ENCODE measurements around the gene IFNA2.
A peak's percentile ranks its signal among the peaks of the same experiment; 100 is the strongest.

IFNA2 gene

DNA sequence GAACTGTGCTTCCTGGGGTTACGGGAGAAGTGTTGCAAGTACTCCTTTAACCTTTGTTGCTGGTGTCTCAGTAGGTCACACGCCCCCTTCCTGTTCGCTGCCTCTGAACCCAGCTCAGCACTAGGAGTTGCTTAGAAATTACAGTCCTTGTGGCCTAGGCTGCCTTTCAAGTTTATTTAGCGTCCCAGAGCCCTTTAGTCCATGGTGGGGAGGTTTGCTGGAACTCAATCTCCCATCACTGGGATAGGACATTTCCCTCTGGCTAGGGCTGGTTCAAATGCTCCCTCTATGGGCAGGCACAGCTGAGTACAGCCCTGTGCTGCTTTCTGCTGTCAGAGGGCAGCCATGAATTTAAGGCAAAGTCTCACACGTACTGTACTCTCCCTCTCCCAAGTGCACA lies 28.4 kb upstream of the IFNA2 start:
- whole genome bisulfite sequencing (ENCODE audit: extremely low coverage, insufficient coverage, insufficient read length), result no CpG with 5 or more reads among the region's 5 CpGs
- Histone ChIP-seq H4K12ac (ENCODE audit: low read depth, low read length) (no peak overlapping the region), H3K27me3 (ENCODE audit: insufficient read depth, low read length) (no peaks in the 10 kb centered on the region), H3K79me2 (ENCODE audit: control insufficient read depth, insufficient read depth, low read length, poor library complexity) (no peaks in the 10 kb centered on the region), H2BK5ac (ENCODE audit: low read depth, low read length, poor library complexity) (no peak overlapping the region), H2AK5ac (ENCODE audit: low read length) (no peak overlapping the region), H2BK12ac (ENCODE audit: low read length) (no peak overlapping the region), H2BK120ac (ENCODE audit: insufficient read depth, low read length, poor library complexity) (no peak overlapping the region), H3K9me3 (ENCODE audit: insufficient read depth, low read depth, low read length) (no peaks in the 10 kb centered on the region), H3K36me3 (ENCODE audit: control insufficient read depth in 1 of 2, insufficient read depth in 2 of 2, low read length in 2 of 2) (no peaks in the 10 kb centered on the region), H3K18ac (ENCODE audit: low read length) (no peak overlapping the region), H3K23ac (ENCODE audit: low read length) (no peak overlapping the region), H2AFZ (ENCODE audit: insufficient read depth, low read length, poor library complexity) (no peak overlapping the region), H3K9ac (ENCODE audit: low read length) (no peak overlapping the region), H4K8ac (ENCODE audit: low read depth, low read length) (no peak overlapping the region), H4K91ac (ENCODE audit: low read depth, low read length) (no peak overlapping the region), H3K4me2 (ENCODE audit: low read length) (no peak overlapping the region), H3K27ac (ENCODE audit: low read depth, low read length) (no peak overlapping the region), H3K79me1 (ENCODE audit: low read length) (no peaks in the 10 kb centered on the region), H3K4me1 (ENCODE audit: control insufficient read depth in 1 of 2, insufficient read depth in 2 of 2, low read length in 2 of 2) (no peaks in the 10 kb centered on the region), H3K4ac (ENCODE audit: low read depth, low read length) (no peak overlapping the region), H3K14ac (ENCODE audit: low read length) (no peak overlapping the region), H3K4me3 (ENCODE audit: low read depth, low read length) (no peak overlapping the region)
- DNase-seq, result peak; percentile 9 to 27

DNA sequence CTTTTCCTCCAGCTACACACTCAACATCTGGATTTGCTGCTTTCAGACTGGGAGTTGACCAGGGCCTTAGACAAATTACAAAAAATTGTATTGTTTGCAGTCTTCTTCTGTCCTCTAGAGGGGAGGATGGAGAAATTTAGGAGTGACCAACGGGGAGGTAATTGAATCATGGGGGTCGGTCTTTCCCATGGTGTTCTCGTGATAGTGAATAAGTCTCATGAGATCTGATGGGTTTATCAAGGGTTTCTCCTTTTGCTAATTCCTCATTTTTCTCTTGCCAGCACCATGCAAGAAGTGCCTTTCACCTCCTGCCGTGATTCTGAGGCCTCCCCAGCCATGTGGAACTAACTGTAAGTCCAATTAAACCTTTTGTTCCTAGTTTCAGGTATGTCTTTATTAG lies 28.0 kb upstream of the IFNA2 start:
- Histone ChIP-seq H3K4me2 (ENCODE audit: low read length) (no peak overlapping the region), H2BK12ac (ENCODE audit: low read length) (no peak overlapping the region), H2BK120ac (ENCODE audit: insufficient read depth, low read length, poor library complexity) (no peak overlapping the region), H3K27ac (ENCODE audit: low read depth, low read length) (no peak overlapping the region), H3K18ac (ENCODE audit: low read length) (no peak overlapping the region), H3K9me3 (ENCODE audit: insufficient read depth, low read depth, low read length) (no peaks in the 10 kb centered on the region), H3K9ac (ENCODE audit: low read length) (no peak overlapping the region), H4K8ac (ENCODE audit: low read depth, low read length) (no peak overlapping the region), H2AK5ac (ENCODE audit: low read length) (no peak overlapping the region), H4K12ac (ENCODE audit: low read depth, low read length) (no peak overlapping the region), H3K4me1 (ENCODE audit: control insufficient read depth in 1 of 2, insufficient read depth in 2 of 2, low read length in 2 of 2) (no peaks in the 10 kb centered on the region), H3K36me3 (ENCODE audit: control insufficient read depth in 1 of 2, insufficient read depth in 2 of 2, low read length in 2 of 2) (no peaks in the 10 kb centered on the region), H3K23ac (ENCODE audit: low read length) (no peak overlapping the region), H2BK5ac (ENCODE audit: low read depth, low read length, poor library complexity) (no peak overlapping the region), H3K4me3 (ENCODE audit: low read depth, low read length) (no peak overlapping the region), H3K79me2 (ENCODE audit: control insufficient read depth, insufficient read depth, low read length, poor library complexity) (no peaks in the 10 kb centered on the region), H2AFZ (ENCODE audit: insufficient read depth, low read length, poor library complexity) (no peak overlapping the region), H4K91ac (ENCODE audit: low read depth, low read length) (no peak overlapping the region), H3K4ac (ENCODE audit: low read depth, low read length) (no peak overlapping the region), H3K79me1 (ENCODE audit: low read length) (no peaks in the 10 kb centered on the region), H3K14ac (ENCODE audit: low read length) (no peak overlapping the region), H3K27me3 (ENCODE audit: insufficient read depth, low read length) (no peaks in the 10 kb centered on the region)
- WGBS (ENCODE audit: extremely low coverage, insufficient coverage, insufficient read length), result no CpG with 5 or more reads among the region's 4 CpGs
- no peak for DNase-seq

DNA sequence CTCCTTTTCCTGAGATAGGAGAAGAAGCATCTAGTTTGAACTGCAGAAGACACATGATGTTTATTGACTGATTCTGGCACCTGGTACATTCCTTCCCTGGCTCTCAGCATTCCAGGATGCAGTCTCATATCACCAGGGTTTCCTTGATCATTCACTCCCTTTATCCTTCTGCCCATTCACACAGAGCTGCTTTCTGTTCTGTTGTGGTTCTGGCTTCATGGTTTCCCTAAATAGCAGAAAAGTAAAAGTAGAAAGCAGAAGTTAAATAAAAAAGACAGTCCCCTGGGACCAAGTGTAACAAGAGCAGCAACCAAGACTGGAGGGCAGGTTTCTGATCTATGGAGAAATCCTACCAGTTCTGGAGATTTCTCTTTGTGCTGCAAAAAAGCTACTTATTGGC lies 26.9 kb upstream of the IFNA2 start:
- Histone ChIP-seq H3K18ac (ENCODE audit: low read length) (no peak overlapping the region), H3K36me3 (ENCODE audit: control insufficient read depth in 1 of 2, insufficient read depth in 2 of 2, low read length in 2 of 2) (no peaks in the 10 kb centered on the region), H4K8ac (ENCODE audit: low read depth, low read length) (no peak overlapping the region), H3K79me1 (ENCODE audit: low read length) (no peaks in the 10 kb centered on the region), H3K79me2 (ENCODE audit: control insufficient read depth, insufficient read depth, low read length, poor library complexity) (no peaks in the 10 kb centered on the region), H3K4me2 (ENCODE audit: low read length) (no peak overlapping the region), H3K4me1 (ENCODE audit: control insufficient read depth in 1 of 2, insufficient read depth in 2 of 2, low read length in 2 of 2) (no peaks in the 10 kb centered on the region), H3K4me3 (ENCODE audit: low read depth, low read length) (no peak overlapping the region), H3K27ac (ENCODE audit: low read depth, low read length) (no peak overlapping the region), H4K12ac (ENCODE audit: low read depth, low read length) (no peak overlapping the region), H3K14ac (ENCODE audit: low read length) (no peak overlapping the region), H3K9ac (ENCODE audit: low read length) (no peak overlapping the region), H3K9me3 (ENCODE audit: insufficient read depth, low read depth, low read length) (no peaks in the 10 kb centered on the region), H2AFZ (ENCODE audit: insufficient read depth, low read length, poor library complexity) (no peak overlapping the region), H2BK12ac (ENCODE audit: low read length) (no peak overlapping the region), H2BK5ac (ENCODE audit: low read depth, low read length, poor library complexity) (no peak overlapping the region), H3K4ac (ENCODE audit: low read depth, low read length) (no peak overlapping the region), H2BK120ac (ENCODE audit: insufficient read depth, low read length, poor library complexity) (no peak overlapping the region), H2AK5ac (ENCODE audit: low read length) (no peak overlapping the region), H3K23ac (ENCODE audit: low read length) (no peak overlapping the region), H4K91ac (ENCODE audit: low read depth, low read length) (no peak overlapping the region), H3K27me3 (ENCODE audit: insufficient read depth, low read length) (no peaks in the 10 kb centered on the region)
- DNase-seq, result no peak

DNA sequence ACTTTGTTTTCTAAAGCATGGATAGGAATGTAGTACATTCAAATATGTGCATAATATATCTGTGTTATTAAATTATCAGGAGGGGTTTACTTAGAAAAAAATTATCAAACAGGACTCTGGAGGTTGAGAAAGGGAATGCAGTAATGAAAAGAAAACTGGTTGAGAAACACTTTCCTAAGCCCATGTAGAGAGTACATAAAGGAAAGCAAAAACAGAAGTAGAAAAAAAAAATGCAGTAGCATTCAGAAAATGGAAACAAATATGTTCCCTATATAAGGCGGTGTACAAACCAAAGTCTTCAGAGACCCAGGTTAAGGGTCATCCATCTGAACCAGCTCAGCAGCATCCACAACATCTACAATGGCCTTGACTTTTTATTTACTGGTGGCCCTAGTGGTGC lies 23.6 kb upstream of the IFNA2 start, which contains the start of gene IFNA8:
Gene IFNA8 (plus strand): TSS at position 301 of the 400 bp plus-strand sequence. CDS start 60 bp downstream, at position 361.
- H3K79me1 ChIP-seq (ENCODE audit: low read length), result no peaks in the 10 kb centered on the region
- H3K4me3 ChIP-seq (ENCODE audit: low read depth, low read length), result no peak within 1 kb of the TSS

More for the DNA sequence above, 23.6 kb upstream of the IFNA2 start, which contains the start of gene IFNA8:
- Histone ChIP-seq H3K18ac (ENCODE audit: low read length) (no peak within 1 kb of the TSS), H4K8ac (ENCODE audit: low read depth, low read length) (no peak within 1 kb of the TSS), H4K12ac (ENCODE audit: low read depth, low read length) (no peak within 1 kb of the TSS), H4K91ac (ENCODE audit: low read depth, low read length) (no peak within 1 kb of the TSS), H3K9ac (ENCODE audit: low read length) (no peak within 1 kb of the TSS), H3K9me3 (ENCODE audit: insufficient read depth, low read depth, low read length) (no peaks in the 10 kb centered on the region), H3K23ac (ENCODE audit: low read length) (no peak within 1 kb of the TSS), H2AK5ac (ENCODE audit: low read length) (no peak within 1 kb of the TSS), H3K4ac (ENCODE audit: low read depth, low read length) (no peak within 1 kb of the TSS), H2BK120ac (ENCODE audit: insufficient read depth, low read length, poor library complexity) (no peak within 1 kb of the TSS), H2BK12ac (ENCODE audit: low read length) (no peak within 1 kb of the TSS), H3K36me3 (ENCODE audit: control insufficient read depth in 1 of 2, insufficient read depth in 2 of 2, low read length in 2 of 2) (no peaks in the 10 kb centered on the region), H3K14ac (ENCODE audit: low read length) (no peak within 1 kb of the TSS), H2BK5ac (ENCODE audit: low read depth, low read length, poor library complexity) (no peak within 1 kb of the TSS), H3K27ac (ENCODE audit: low read depth, low read length) (no peak within 1 kb of the TSS), H3K4me2 (ENCODE audit: low read length) (no peak within 1 kb of the TSS), H2AFZ (ENCODE audit: insufficient read depth, low read length, poor library complexity) (no peak within 1 kb of the TSS), H3K79me2 (ENCODE audit: control insufficient read depth, insufficient read depth, low read length, poor library complexity) (no peaks in the 10 kb centered on the region), H3K27me3 (ENCODE audit: insufficient read depth, low read length) (no peaks in the 10 kb centered on the region), H3K4me1 (ENCODE audit: control insufficient read depth in 1 of 2, insufficient read depth in 2 of 2, low read length in 2 of 2) (no peaks in the 10 kb centered on the region)
- WGBS (ENCODE audit: extremely low coverage, insufficient coverage, insufficient read length), result no CpG with 5 or more reads among the region's 1 CpG
- no peak for DNase-seq

Measured in trophoblast cell (in vitro differentiated cells and primary cell).